ENCODE measurements around the gene YRDC. TPM values are rescaled to one million over a fixed set of nuclear protein-coding genes. Genes with fewer than 3 reads are reported as not detected.
A peak's percentile ranks its signal among the peaks of the same experiment; 100 is the strongest.

Gene YRDC
- total RNA-seq: 10 to 100 TPM; 11.2 to 13.6 (median 11.7) TPM

- H3K36me3 ChIP-seq: peaks cover 0 to 40% of the 10 kb centered on the region in 2 donors
- peak within 1 kb of the TSS; percentile 89 to 98 (median 96) for H3K27ac ChIP-seq
- H3K9me3 ChIP-seq: no peaks in the 10 kb centered on the region
- peaks cover 29 to 34% of the 10 kb centered on the region in 2 donors for H3K4me1 ChIP-seq
- ATAC-seq (peak; percentile 85 to 94), DNase-seq (peak; percentile 90 to 92)
- no peaks in the 10 kb centered on the region for H3K27me3 ChIP-seq
- TF ChIP-seq POLR2A (IDR thresholded peaks at IDR 0.05): peak; percentile 89 to 93
- TF ChIP-seq CTCF (IDR thresholded peaks at IDR 0.05 in 4 of 5, conservative IDR thresholded peaks at IDR 0.05 in 1 of 5): no peak
- intact Hi-C loops (cut with DNase I; ENCODE audit: low total_unique reads) (loop anchor here (1.0 to 2.0 kb wide), 4 partner anchors 52 to 1051 kb away; partner anchors contain the start of genes CDCA8, MTF1 and RRAGC), in situ Hi-C loops (cut with MboI; ENCODE audit: low sequenced_read_pairs in 4 of 4) (loop anchor here in 2 of 4 donors (5.0 to 10.0 kb wide), 2 partner anchors 50 to 57 kb away; partner anchors contain the start of gene MTF1 (in 1 of the 2))
- H3K4me3 ChIP-seq: peak within 1 kb of the TSS; percentile 74 to 93 (median 87)
These were observed at the start of gene YRDC, which contains the start of gene C1orf122 for GRCh38 chr1:37807555-37808368. TSS of gene YRDC (minus strand) at chr1:37808208. CDS start at chr1:37808180, 28 bp downstream. TSS of gene C1orf122 (plus strand) at chr1:37807790. CDS start at chr1:37808405, 615 bp downstream.

GRCh38 chr1:37854406-37854805, 46.4 kb upstream of the YRDC start:
- TF ChIP-seq POLR2A (IDR thresholded peaks at IDR 0.05): no peak
- no peak for TF ChIP-seq CTCF (IDR thresholded peaks at IDR 0.05 in 4 of 5, conservative IDR thresholded peaks at IDR 0.05 in 1 of 5)
- H3K27ac ChIP-seq: no peak overlapping the region
- in situ Hi-C loops (cut with MboI; ENCODE audit: low sequenced_read_pairs in 4 of 4) (loop anchor here in 1 of 4 donors (10.0 kb wide), 1 partner anchor 160 kb away; the partner anchor contains the start of gene CDCA8), intact Hi-C loops (cut with DNase I; ENCODE audit: low total_unique reads) (no loop called here)
- H3K9me3 ChIP-seq: no peaks in the 10 kb centered on the region
- no peak for ATAC-seq
- no peak for DNase-seq
- peaks cover 0 to 9% of the 10 kb centered on the region in 2 donors for H3K36me3 ChIP-seq
- H3K4me3 ChIP-seq: no peak overlapping the region
- H3K27me3 ChIP-seq: no peaks in the 10 kb centered on the region
- peaks cover 45 to 49% of the 10 kb centered on the region in 2 donors for H3K4me1 ChIP-seq

- DNase-seq (no peak), ATAC-seq (no peak)
- in situ Hi-C loops (cut with MboI; ENCODE audit: low sequenced_read_pairs in 4 of 4) (loop anchor here in 1 of 4 donors (10.0 kb wide), 1 partner anchor 158 kb away; the partner anchor contains the start of gene CDCA8), intact Hi-C loops (cut with DNase I; ENCODE audit: low total_unique reads) (no loop called here)
- no peak overlapping the region for H3K4me3 ChIP-seq
- no peak for TF ChIP-seq POLR2A (IDR thresholded peaks at IDR 0.05)
- no peak for TF ChIP-seq CTCF (IDR thresholded peaks at IDR 0.05 in 4 of 5, conservative IDR thresholded peaks at IDR 0.05 in 1 of 5)
- H3K27ac ChIP-seq: no peak overlapping the region
- H3K36me3 ChIP-seq: peaks cover 0 to 9% of the 10 kb centered on the region in 2 donors
- H3K27me3 ChIP-seq: no peaks in the 10 kb centered on the region
- peaks cover 37 to 43% of the 10 kb centered on the region in 2 donors for H3K4me1 ChIP-seq
- no peaks in the 10 kb centered on the region for H3K9me3 ChIP-seq
These were observed 45.1 kb upstream of the YRDC start for GRCh38 chr1:37853157-37853556.

- Histone ChIP-seq H3K9me3 (no peaks in the 10 kb centered on the region), H3K36me3 (peaks cover 0 to under 1% of the 10 kb centered on the region in 2 donors), H3K27me3 (no peaks in the 10 kb centered on the region), H3K4me1 (peaks cover 27 to 32% of the 10 kb centered on the region in 2 donors), H3K27ac (peak overlapping the region in 1 of 4 donors; percentile 14), H3K4me3 (no peak overlapping the region)
- ATAC-seq (no peak), DNase-seq (no peak)
- no peak for TF ChIP-seq CTCF (IDR thresholded peaks at IDR 0.05 in 4 of 5, conservative IDR thresholded peaks at IDR 0.05 in 1 of 5)
- TF ChIP-seq POLR2A (IDR thresholded peaks at IDR 0.05): no peak
- in situ Hi-C loops (cut with MboI; ENCODE audit: low sequenced_read_pairs in 4 of 4): loop anchor here in 1 of 4 donors (10.0 kb wide), 1 partner anchor 157 kb away; the partner anchor contains the start of gene CDCA8
- intact Hi-C loops (cut with DNase I; ENCODE audit: low total_unique reads): no loop called here
These were observed 43.8 kb upstream of the YRDC start for GRCh38 chr1:37851782-37852210.

Measured in gastrocnemius medialis (tissue), 4 donors.